Measurements from ENCODE around the gene CCL18.
"Not testable (repeated sequence)": the region's sequence is repeated elsewhere in the genome, so short reads cannot be mapped to it uniquely, and the experiment has no call there.

The CCL18 gene

GRCh38 chr17:36111068-36111490 is 47.0 kb downstream of the CCL18 start:
- Histone ChIP-seq H3K4me2 (ENCODE audit: low read length, poor library complexity, severe bottlenecking) (no peak overlapping the region), H4K91ac (ENCODE audit: low read length) (no peak overlapping the region), H3K4ac (ENCODE audit: low read depth in 1 of 2, low read length in 2 of 2) (no peak overlapping the region), H3K27me3 (ENCODE audit: control insufficient read depth in 1 of 2, insufficient read depth in 1 of 2, low read length in 2 of 2) (peaks cover 0 to 17% of the 10 kb centered on the region in 2 experiments), H3K4me1 (ENCODE audit: control insufficient read depth, insufficient read depth, low read depth, low read length) (no peaks in the 10 kb centered on the region), H3K79me1 (replicated peaks; ENCODE audit: low read length, poor library complexity, severe bottlenecking) (no peaks in the 10 kb centered on the region), H2BK15ac (ENCODE audit: low read depth, poor library complexity, severe bottlenecking) (no peak overlapping the region), H3K4me3 (ENCODE audit: insufficient read depth in 1 of 2, low read depth in 1 of 2, low read length in 2 of 2) (no peak overlapping the region), H3K9ac (ENCODE audit: low read length) (no peak overlapping the region), H4K8ac (ENCODE audit: low read length) (no peak overlapping the region), H3K9me3 (ENCODE audit: control insufficient read depth, low read length) (peaks cover 9% of the 10 kb centered on the region), H3K14ac (ENCODE audit: low read length in 2 of 2) (no peak overlapping the region), H3K36me3 (ENCODE audit: control insufficient read depth in 1 of 2, insufficient read depth in 2 of 2, low read depth in 1 of 2, low read length in 2 of 2) (no peaks in the 10 kb centered on the region), H3K18ac (ENCODE audit: low read depth in 1 of 2, low read length in 2 of 2) (no peak overlapping the region), H3K23ac (ENCODE audit: low read length in 2 of 2) (no peak overlapping the region), H2BK12ac (ENCODE audit: low read length in 2 of 2) (no peak overlapping the region), H2BK5ac (ENCODE audit: low read depth, low read length, poor library complexity, severe bottlenecking) (no peak overlapping the region), H3K27ac (ENCODE audit: low read length, poor library complexity, severe bottlenecking) (no peak overlapping the region), H2AFZ (ENCODE audit: low read depth, low read length) (no peak overlapping the region), H2AK5ac (ENCODE audit: low read length, severe bottlenecking) (no peak overlapping the region), H2BK120ac (ENCODE audit: low read depth, low read length) (no peak overlapping the region)
- 73% methylated on average over 4 of the region's 4 CpGs for WGBS
- DNase-seq = no peak

- Histone ChIP-seq H3K36me3 (ENCODE audit: control insufficient read depth in 1 of 2, insufficient read depth in 2 of 2, low read depth in 1 of 2, low read length in 2 of 2) (no peaks in the 10 kb centered on the region), H2AFZ (ENCODE audit: low read depth, low read length) (no peak overlapping the region), H3K27me3 (ENCODE audit: control insufficient read depth in 1 of 2, insufficient read depth in 1 of 2, low read length in 2 of 2) (peaks cover 0 to 11% of the 10 kb centered on the region in 2 experiments), H2BK15ac (ENCODE audit: low read depth, poor library complexity, severe bottlenecking) (no peak overlapping the region), H4K8ac (ENCODE audit: low read length) (no peak overlapping the region), H3K14ac (ENCODE audit: low read length in 2 of 2) (no peak overlapping the region), H2AK5ac (ENCODE audit: low read length, severe bottlenecking) (no peak overlapping the region), H2BK120ac (ENCODE audit: low read depth, low read length) (no peak overlapping the region), H3K4me2 (ENCODE audit: low read length, poor library complexity, severe bottlenecking) (no peak overlapping the region), H3K9me3 (ENCODE audit: control insufficient read depth, low read length) (peaks cover 9% of the 10 kb centered on the region), H3K23ac (ENCODE audit: low read length in 2 of 2) (no peak overlapping the region), H3K27ac (ENCODE audit: low read length, poor library complexity, severe bottlenecking) (no peak overlapping the region), H4K91ac (ENCODE audit: low read length) (no peak overlapping the region), H3K4me3 (ENCODE audit: insufficient read depth in 1 of 2, low read depth in 1 of 2, low read length in 2 of 2) (no peak overlapping the region), H3K9ac (ENCODE audit: low read length) (no peak overlapping the region), H3K79me1 (replicated peaks; ENCODE audit: low read length, poor library complexity, severe bottlenecking) (no peaks in the 10 kb centered on the region), H3K18ac (ENCODE audit: low read depth in 1 of 2, low read length in 2 of 2) (no peak overlapping the region), H2BK12ac (ENCODE audit: low read length in 2 of 2) (no peak overlapping the region), H3K4ac (ENCODE audit: low read depth in 1 of 2, low read length in 2 of 2) (no peak overlapping the region), H2BK5ac (ENCODE audit: low read depth, low read length, poor library complexity, severe bottlenecking) (no peak overlapping the region), H3K4me1 (ENCODE audit: control insufficient read depth, insufficient read depth, low read depth, low read length) (no peaks in the 10 kb centered on the region)
- DNase-seq = no peak
These were observed 48.5 kb downstream of the CCL18 start for GRCh38 chr17:36112572-36112971.

- H4K91ac ChIP-seq (ENCODE audit: low read length) = not testable (repeated sequence)
These were observed 49.1 kb downstream of the CCL18 start for GRCh38 chr17:36113131-36113530.

GRCh38 chr17:36114971-36115648 is 51.0 kb downstream of the CCL18 start:
- H2AFZ ChIP-seq (ENCODE audit: low read depth, low read length); H3K4me1 ChIP-seq (ENCODE audit: control insufficient read depth, insufficient read depth, low read depth, low read length); H3K4ac ChIP-seq (ENCODE audit: low read depth in 1 of 2, low read length in 2 of 2); H3K23ac ChIP-seq (ENCODE audit: low read length in 2 of 2); H3K18ac ChIP-seq (ENCODE audit: low read depth in 1 of 2, low read length in 2 of 2); H3K9me3 ChIP-seq (ENCODE audit: control insufficient read depth, low read length); H2BK5ac ChIP-seq (ENCODE audit: low read depth, low read length, poor library complexity, severe bottlenecking); H3K79me1 ChIP-seq (replicated peaks; ENCODE audit: low read length, poor library complexity, severe bottlenecking); H3K14ac ChIP-seq (ENCODE audit: low read length in 2 of 2); H3K27ac ChIP-seq (ENCODE audit: low read length, poor library complexity, severe bottlenecking); DNase-seq; H3K27me3 ChIP-seq (ENCODE audit: control insufficient read depth in 1 of 2, insufficient read depth in 1 of 2, low read length in 2 of 2); H3K9ac ChIP-seq (ENCODE audit: low read length); H2AK5ac ChIP-seq (ENCODE audit: low read length, severe bottlenecking); H4K8ac ChIP-seq (ENCODE audit: low read length); H2BK15ac ChIP-seq (ENCODE audit: low read depth, poor library complexity, severe bottlenecking); H3K36me3 ChIP-seq (ENCODE audit: control insufficient read depth in 1 of 2, insufficient read depth in 2 of 2, low read depth in 1 of 2, low read length in 2 of 2); H3K4me3 ChIP-seq (ENCODE audit: insufficient read depth in 1 of 2, low read depth in 1 of 2, low read length in 2 of 2); H3K4me2 ChIP-seq (ENCODE audit: low read length, poor library complexity, severe bottlenecking); H2BK120ac ChIP-seq (ENCODE audit: low read depth, low read length); H4K91ac ChIP-seq (ENCODE audit: low read length); H2BK12ac ChIP-seq (ENCODE audit: low read length in 2 of 2): not testable (repeated sequence)
- WGBS = 90% methylated on average over 3 of the region's 5 CpGs

More at GRCh38 chr17:36113131-36113530, 49.1 kb downstream of the CCL18 start:
- H3K9me3 ChIP-seq (ENCODE audit: control insufficient read depth, low read length); H3K9ac ChIP-seq (ENCODE audit: low read length); H2BK15ac ChIP-seq (ENCODE audit: low read depth, poor library complexity, severe bottlenecking); H3K27me3 ChIP-seq (ENCODE audit: control insufficient read depth in 1 of 2, insufficient read depth in 1 of 2, low read length in 2 of 2); H3K27ac ChIP-seq (ENCODE audit: low read length, poor library complexity, severe bottlenecking); H3K4ac ChIP-seq (ENCODE audit: low read depth in 1 of 2, low read length in 2 of 2); H3K4me1 ChIP-seq (ENCODE audit: control insufficient read depth, insufficient read depth, low read depth, low read length); H2BK5ac ChIP-seq (ENCODE audit: low read depth, low read length, poor library complexity, severe bottlenecking); H3K4me3 ChIP-seq (ENCODE audit: insufficient read depth in 1 of 2, low read depth in 1 of 2, low read length in 2 of 2); H2AK5ac ChIP-seq (ENCODE audit: low read length, severe bottlenecking); H3K36me3 ChIP-seq (ENCODE audit: control insufficient read depth in 1 of 2, insufficient read depth in 2 of 2, low read depth in 1 of 2, low read length in 2 of 2); H3K79me1 ChIP-seq (replicated peaks; ENCODE audit: low read length, poor library complexity, severe bottlenecking); H3K23ac ChIP-seq (ENCODE audit: low read length in 2 of 2); H2AFZ ChIP-seq (ENCODE audit: low read depth, low read length); H3K18ac ChIP-seq (ENCODE audit: low read depth in 1 of 2, low read length in 2 of 2); H3K14ac ChIP-seq (ENCODE audit: low read length in 2 of 2); H2BK12ac ChIP-seq (ENCODE audit: low read length in 2 of 2); DNase-seq; H2BK120ac ChIP-seq (ENCODE audit: low read depth, low read length); H4K8ac ChIP-seq (ENCODE audit: low read length); H3K4me2 ChIP-seq (ENCODE audit: low read length, poor library complexity, severe bottlenecking): not testable (repeated sequence)
- 22% methylated on average over 1 of the region's 1 CpG for WGBS

All from mesenchymal stem cell (in vitro differentiated cells and primary cell).